Liver (tissue), 3 donors: ENCODE results near the gene FBXW11.

Experiments used
- ATF3 ChIP-seq: IDR thresholded peaks from 2 replicates; pipeline ENCODE4 v1.6.1; 2016; ENCODE audit warnings: antibody characterized with exemption
- CTCF ChIP-seq: fragments of 150-350 bp; IDR thresholded peaks from 2 replicates; pipeline ENCODE4 v1.5.1; 2017; ENCODE audit warnings: improper control_type of control experiment, low read depth, low read length; ENCODE audit not compliant: missing input control
- RAD21 ChIP-seq, 2 donors: IDR thresholded peaks; 2 replicates each; pipeline ENCODE4 v1.6.1; 2016; ENCODE audit warnings: antibody characterized with exemption in 2 of 2, mild to moderate bottlenecking in 2 of 2
- donor health status: healthy.
- donor health status: healthy.

GRCh38 chr5:172051643-172052339 lies 45.4 kb upstream of the FBXW11 start:
- TF ChIP-seq CTCF = no peak
- no peak for TF ChIP-seq RAD21 (IDR thresholded peaks at IDR 0.05)
- no peak for TF ChIP-seq ATF3
